Measurements from ENCODE around the gene TRIM72.

The TRIM72 gene

GRCh38 chr16:31181102-31181830 lies 32.7 kb upstream of the TRIM72 start:
- no peak for TF ChIP-seq CTCF (IDR thresholded peaks at IDR 0.05; ENCODE audit: low read depth, low read length, missing control alignments)
- peak overlapping the region; percentile 88 for H3K4me3 ChIP-seq (ENCODE audit: low read depth, low read length)
- no peak for DNase-seq (ENCODE audit: low read depth)

- TF ChIP-seq CTCF (IDR thresholded peaks at IDR 0.05; ENCODE audit: low read depth, low read length, missing control alignments): no peak
- DNase-seq (ENCODE audit: low read depth): no peak
- H3K4me3 ChIP-seq (ENCODE audit: low read depth, low read length): peak overlapping the region; percentile 88
Observed at GRCh38 chr16:31182391-31182790, 31.5 kb upstream of the TRIM72 start.

GRCh38 chr16:31183432-31184428 lies 30.2 kb upstream of the TRIM72 start:
- no peak overlapping the region for H3K4me3 ChIP-seq (ENCODE audit: low read depth, low read length)
- no peak for DNase-seq (ENCODE audit: low read depth)
- no peak for TF ChIP-seq CTCF (IDR thresholded peaks at IDR 0.05; ENCODE audit: low read depth, low read length, missing control alignments)

- no peak for TF ChIP-seq CTCF (IDR thresholded peaks at IDR 0.05; ENCODE audit: low read depth, low read length, missing control alignments)
- no peak for DNase-seq (ENCODE audit: low read depth)
- no peak overlapping the region for H3K4me3 ChIP-seq (ENCODE audit: low read depth, low read length)
Observed at GRCh38 chr16:31184888-31185287, 29.0 kb upstream of the TRIM72 start.

GRCh38 chr16:31185339-31185738 lies 28.6 kb upstream of the TRIM72 start:
- no peak for DNase-seq (ENCODE audit: low read depth)
- H3K4me3 ChIP-seq (ENCODE audit: low read depth, low read length): no peak overlapping the region
- TF ChIP-seq CTCF (IDR thresholded peaks at IDR 0.05; ENCODE audit: low read depth, low read length, missing control alignments): no peak

GRCh38 chr16:31186176-31186575 lies 27.7 kb upstream of the TRIM72 start:
- no peak for DNase-seq (ENCODE audit: low read depth)
- no peak overlapping the region for H3K4me3 ChIP-seq (ENCODE audit: low read depth, low read length)
- no peak for TF ChIP-seq CTCF (IDR thresholded peaks at IDR 0.05; ENCODE audit: low read depth, low read length, missing control alignments)
